Activated CD8-positive, alpha-beta memory T cell treated with anti-CD3 and anti-CD28 coated beads, Interleukin-2, amount 50 U/mL, for 24 hours (primary cell): Measurements from ENCODE around the gene TNFRSF19.
A peak's percentile ranks its signal among the peaks of the same experiment; 100 is the strongest.

Experiments
- DNase-seq: peaks from one replicate; pipeline ENCODE4 v3.0.0-alpha.2; 2020; ENCODE audit errors: extremely low read depth

Gene TNFRSF19

DNA sequence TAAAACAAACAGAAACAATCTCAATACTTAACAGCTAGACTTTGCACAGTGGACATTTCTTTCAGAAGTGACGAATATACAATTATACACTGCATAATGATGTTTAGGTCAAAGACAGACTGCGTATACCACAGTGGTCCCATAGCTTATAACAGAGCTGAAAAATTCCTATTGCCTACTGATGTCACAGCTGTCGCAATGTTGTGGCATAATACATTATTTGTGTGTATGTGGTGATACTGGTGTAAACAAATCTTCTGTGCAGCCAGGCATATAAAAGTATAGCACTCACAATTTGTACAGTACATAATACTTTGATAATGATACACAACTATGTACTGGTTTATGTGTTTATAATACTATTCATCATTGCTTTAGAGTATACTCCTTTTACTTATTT, 116.7 kb downstream of the TNFRSF19 start:
- DNase-seq: no peak

DNA sequence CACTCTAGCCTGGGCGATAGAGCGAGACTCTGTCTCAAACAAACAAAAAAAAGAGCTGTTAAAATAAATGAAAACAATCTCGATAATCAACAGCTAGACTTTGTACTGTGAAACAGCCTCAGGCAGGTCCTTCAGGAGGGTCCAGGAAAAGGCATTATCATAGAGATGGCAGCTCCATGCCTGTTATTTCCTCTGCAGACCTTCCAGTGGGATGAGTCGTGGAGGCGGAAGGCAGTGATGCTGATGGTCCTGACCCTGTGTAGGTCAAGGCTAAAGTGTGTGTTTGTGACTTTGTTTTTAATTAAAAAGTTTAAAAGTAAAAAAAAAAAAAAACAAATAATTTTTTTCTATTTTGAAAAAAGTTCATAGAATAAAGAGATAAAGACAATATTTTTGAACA, 117.4 kb downstream of the TNFRSF19 start:
- no peak for DNase-seq

DNA sequence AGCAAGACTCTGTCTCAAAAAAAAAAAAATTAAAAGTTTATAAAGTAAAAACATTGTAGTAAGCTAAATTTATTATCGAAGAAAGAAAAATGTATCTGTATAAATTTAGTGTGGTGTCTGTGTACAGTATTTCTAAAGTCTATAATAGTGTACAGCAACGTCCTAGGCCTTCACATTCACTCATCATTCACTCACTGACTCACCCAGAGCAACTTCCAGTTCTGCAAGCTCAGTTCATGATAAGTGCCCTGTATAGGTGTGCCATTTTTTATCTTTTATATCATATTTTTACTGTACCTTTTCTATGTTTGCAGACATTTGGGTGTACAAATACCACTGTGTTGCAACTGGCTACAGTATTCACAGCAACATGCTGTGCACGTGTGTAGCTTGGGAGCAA, 118.1 kb downstream of the TNFRSF19 start:
- DNase-seq: no peak

DNA sequence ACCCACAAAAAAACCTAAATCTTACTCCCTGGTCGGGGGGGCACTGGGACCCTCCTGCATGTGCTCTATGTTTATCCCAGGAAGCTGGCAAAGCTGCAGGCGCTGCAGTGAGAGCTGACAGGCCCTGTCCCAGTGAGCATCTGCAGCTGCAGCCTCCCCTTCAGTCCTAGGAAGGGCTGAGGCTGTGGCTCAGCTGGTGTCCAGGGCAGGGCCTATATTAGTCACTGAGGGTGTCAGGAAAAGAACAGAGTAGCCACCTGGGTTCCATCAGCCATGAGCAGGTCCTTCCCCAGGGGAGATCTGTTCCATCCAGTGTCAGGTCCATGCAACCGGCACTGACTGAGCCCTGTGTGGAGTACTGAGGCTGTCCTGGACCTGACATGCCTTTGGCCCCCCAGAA, 120.5 kb downstream of the TNFRSF19 start:
- no peak for DNase-seq

DNA sequence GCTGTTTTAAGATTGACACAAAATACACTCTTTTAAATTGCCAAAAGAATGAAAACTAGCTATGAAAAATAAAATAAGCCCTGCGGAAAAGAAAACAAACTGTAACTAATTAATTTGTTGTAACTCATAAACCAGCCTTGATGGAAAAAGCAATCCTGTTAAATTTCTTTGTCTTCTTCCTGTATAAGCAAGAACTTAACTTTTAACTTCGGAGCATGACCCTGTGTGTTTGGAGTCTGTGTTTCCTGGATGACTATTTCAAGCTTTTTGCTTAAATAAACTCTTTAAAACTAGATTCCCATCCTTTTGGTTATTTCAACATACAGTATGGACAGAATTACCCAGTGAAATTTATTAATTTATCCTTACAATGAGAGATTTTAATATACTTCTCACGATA, 122.6 kb downstream of the TNFRSF19 start:
- no peak for DNase-seq

DNA sequence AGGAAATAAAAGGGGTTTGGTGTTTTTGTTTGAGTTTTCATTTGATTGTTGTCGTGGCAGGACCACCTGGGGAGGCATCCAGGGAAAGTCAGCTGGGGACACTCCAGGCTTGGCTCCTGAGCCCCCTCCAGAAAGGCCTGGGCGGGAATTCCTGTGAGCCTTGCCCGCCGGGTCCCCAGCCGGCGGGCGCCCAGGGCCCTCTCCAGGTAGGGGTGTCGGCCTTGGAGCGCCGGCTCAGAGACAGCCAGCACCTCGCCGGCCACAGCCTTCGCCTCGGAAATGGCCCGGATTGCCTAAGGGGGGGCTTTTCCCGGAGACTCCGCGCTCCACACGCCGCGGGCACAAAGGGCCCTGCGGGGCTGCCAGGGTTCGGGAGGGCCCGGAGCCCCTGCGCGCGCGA, 125.0 kb downstream of the TNFRSF19 start:
- DNase-seq: no peak

DNA sequence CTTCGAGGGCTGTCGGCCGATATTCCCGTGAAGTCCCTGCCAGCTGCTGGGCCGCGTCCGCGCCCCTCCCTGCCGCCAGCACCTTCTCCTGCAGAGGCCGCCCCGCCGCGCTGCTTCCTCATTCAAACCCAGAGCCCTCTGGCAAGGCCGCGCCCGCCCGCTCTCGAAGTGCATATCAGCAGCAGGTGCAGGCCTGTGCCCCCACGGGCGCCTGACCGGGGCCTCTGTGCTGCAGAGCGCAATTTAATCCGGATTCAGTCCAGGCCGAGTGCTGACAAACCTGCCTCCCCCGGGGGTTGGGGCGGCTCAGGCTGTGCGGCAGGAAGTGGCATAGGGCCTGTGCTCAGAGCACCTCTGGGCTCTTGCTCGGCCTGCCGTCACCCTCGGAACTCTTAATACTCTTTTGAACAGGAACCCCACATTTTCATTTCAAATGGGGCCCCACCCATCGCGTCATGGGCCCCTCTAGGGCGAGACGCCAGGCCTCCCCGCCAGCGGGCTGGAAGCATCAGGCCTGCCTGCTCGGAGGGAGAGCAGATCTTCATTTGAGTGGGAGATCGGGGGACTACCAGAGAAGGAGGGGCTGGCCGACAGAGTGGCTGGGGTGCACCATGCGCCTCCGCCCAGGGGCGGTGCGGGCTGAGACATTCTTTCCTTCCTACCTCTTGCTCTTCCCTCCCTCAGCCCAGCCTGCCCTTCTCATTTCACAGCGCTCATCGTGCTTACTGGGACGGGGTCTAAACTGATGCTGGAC, 125.7 kb downstream of the TNFRSF19 start:
- peak; percentile 5 for DNase-seq

DNA sequence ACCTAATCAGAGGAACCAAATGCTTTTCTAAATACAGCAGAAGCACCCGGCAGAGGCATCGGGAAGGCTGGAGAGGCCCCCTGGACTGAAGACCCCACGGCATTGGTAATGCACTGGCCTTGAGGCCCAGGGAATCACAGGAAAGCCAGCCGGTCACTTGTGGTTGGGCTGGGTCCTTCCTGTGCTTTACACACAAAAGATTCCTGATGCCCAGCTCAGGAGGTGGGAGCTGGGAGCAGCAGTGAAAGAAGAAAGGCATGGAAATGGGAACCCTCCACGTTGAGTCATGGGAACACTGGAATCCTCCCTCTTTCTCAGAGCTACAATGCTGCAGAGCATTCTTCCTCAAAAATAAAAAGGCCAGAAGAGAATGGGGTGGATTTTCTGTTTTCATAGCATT, 126.4 kb downstream of the TNFRSF19 start:
- DNase-seq: no peak

DNA sequence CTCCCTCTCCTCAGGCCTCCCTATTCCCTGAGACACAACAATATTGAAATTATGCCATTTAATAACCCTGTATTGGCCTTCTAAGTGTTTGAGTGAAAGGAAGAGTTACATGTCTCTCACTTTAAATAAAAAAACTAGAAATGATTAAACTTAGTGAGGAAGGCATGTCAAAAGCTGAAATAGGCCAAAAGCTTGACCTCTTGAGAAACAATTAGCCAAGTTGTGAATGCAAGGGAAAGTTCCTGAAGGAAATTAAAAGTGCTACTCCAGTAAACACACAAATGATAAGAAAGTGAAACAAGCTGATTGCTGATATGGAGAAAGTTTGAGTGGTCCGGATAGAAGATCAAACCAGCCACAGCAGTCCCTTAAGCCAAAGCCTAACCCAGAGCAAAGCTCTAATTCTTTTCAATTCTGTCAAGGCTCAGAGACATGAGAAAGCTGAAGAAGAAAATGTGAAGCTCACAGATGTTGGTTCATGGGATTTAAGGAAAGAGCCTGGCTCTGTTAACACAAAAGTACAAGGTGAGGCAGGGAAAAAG, 127.6 kb downstream of the TNFRSF19 start:
- DNase-seq: no peak

DNA sequence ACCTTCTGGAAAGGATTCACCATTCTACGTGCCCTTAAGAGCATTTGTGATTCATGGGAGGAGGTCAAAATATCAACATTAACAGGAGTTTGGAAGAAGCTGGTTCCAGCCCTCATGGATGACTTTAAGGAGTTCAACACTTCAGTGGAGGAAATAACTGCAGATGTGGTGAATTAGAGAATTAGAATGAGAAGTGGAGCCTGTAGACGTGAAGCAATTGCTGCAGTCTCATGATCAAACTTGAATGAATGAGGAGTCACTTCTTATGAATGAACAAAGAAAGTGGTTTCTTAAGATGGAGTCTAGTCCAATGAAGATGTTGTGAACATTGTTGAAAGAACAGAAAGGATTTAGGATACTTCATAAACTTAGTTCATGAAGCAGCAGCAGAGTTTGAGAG, 129.1 kb downstream of the TNFRSF19 start:
- no peak for DNase-seq

DNA sequence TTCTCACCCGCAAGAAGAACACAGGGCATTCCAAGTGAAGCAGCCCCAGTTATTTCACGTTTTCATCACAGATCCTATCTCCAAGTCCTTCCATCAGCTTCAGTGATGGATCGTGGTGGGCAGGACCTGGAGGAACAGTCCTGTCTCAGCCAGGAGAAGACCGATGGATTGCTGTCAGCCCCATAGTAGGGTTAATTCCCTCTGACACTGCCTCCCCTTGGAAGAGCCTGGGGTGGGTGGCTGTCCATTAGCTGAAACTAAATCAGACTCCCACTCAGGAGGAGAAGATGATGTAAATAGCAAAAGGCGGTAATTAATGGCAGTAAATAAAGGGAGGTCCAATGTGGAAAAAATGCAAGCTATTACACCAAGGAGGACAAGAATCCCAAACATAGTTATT, 131.0 kb downstream of the TNFRSF19 start:
- DNase-seq: no peak

DNA sequence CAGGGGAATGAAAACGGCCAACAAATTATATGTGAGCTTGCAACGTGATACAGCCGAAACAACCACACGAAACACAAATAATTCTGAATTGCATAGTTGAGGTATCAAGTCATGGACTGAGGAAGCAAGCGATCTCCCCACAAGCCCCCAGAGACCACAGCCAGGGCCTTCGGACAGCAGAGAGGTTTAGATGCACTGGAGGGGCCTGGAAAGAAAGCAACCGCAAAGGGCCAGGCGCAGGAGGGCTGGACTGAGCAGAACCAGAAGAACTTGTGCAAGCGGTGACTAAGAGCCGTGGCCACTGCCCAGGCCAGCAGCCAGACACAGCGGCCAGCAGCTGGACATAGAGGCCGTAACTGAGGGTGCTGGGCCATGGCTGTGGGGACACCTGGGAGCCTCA, 131.4 kb downstream of the TNFRSF19 start:
- DNase-seq: no peak

DNA sequence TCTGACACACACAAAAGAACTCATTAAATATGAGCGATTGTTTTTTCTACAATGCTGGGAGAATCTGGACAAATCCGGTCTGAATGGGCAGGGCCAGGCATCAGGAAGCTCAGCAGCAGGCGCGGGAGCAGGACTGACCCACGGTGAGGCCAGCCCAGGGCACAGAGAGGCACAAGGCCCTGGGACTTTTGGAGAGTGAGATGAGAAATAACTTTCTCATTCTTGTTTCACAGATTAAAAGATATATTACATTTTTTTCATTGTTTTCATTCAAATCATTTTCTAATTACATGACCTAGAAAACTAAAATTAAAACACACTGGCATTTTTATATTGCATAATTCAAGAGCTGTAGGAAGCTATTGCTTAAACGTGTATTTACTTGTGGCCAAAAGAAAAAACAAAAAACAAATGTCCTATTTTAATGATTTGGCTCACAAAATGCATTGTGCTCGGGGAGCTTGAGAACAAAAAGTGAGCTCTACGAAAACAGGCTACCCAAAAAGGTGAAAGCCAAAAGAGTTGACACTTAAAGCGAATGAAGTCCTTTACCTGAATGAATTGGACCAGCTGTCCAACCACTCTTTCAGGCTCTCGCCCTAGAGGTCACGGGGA, 133.1 kb downstream of the TNFRSF19 start:
- DNase-seq: no peak

DNA sequence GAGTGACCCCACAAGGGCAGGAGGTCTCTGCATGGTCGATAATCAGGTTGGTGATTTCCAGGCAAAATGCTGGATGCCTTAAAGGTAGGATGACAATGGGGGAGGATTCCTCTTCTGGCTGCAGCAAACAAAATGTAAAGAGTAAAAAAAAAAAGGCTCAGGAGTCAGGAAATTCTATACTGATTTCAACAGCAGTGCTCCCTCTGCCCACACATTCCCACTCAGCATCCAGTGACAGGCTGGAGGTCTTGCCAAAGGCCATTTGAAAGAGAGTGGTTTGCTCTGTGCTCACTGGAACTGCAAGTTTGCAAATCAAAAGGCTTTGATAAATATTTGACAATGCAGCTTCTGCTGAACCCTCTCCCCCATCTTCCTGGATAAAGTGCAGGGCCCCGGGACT, 135.4 kb downstream of the TNFRSF19 start:
- DNase-seq: no peak

DNA sequence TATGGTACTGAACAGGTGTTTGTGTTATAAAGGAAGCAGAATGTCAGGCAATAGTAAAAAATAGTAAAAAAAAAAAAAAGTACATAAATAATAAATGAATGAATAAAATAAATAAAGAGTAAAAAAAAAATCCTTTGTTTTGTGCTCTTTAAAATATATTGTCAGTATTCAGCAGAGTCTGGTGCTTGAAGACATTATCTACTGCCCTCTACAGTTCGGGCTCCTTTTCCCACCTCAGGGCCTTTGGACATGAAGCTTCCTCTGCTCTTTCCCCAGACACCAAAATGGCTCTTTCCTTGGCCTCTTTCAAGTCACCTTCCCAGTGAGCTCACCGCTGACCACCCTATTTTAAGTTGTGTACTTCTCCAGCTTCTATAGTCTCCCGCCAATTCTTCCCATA, 137.5 kb downstream of the TNFRSF19 start:
- DNase-seq: no peak

DNA sequence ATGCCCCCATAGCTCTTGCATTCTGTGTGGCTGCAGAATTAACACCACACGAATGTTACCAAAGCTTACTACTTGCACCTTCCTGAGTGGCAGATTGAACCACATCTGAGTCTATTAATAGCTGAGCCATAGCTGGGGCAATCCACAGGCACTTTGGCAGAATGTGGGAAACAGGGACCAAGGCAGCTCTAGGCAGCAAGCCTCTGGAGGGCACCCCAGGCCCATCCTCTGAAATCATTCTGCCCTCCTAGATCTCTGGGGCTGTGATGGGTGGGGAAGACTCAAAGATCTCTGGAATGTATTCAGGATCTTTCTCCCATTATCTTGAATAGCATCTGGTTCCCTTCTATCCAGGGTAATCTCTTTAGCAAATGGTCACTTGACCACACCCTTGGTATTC, 139.3 kb downstream of the TNFRSF19 start:
- DNase-seq: no peak

DNA sequence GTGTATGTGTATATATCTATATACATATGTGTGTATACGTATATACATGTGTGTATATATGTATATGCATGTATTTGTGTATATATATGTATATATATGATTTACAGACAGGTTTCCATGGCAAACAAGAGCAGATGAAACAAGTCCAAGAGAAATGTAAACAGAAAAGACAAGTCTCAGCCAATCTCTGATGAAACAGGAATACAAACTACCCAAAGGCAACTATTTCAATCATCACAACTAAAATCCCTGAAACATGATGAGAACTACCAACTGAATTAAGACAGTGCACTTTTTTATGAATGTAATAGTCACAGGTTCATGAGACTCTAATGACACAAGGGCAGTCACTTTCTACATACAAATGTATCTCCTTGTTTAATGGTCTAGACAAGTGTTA, 140.2 kb downstream of the TNFRSF19 start:
- no peak for DNase-seq

DNA sequence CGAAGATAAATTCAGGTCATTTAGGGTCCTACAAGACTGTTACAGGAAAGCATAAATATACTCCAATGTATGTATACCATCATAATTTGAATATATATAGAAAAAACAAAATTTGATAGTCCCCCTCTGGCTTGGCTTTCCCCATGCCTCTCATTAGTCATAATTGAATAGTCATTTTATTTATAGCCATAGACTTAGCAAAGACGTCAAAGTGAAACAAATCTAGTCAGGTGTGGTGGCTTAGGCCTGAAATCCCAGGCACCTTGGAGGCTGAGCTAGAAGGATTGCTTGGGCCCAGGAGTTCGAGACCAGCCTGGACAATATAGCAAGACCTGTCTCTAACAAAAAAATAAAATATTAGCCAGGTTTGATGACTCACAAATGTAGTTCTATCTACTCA, 141.1 kb downstream of the TNFRSF19 start:
- DNase-seq: no peak

DNA sequence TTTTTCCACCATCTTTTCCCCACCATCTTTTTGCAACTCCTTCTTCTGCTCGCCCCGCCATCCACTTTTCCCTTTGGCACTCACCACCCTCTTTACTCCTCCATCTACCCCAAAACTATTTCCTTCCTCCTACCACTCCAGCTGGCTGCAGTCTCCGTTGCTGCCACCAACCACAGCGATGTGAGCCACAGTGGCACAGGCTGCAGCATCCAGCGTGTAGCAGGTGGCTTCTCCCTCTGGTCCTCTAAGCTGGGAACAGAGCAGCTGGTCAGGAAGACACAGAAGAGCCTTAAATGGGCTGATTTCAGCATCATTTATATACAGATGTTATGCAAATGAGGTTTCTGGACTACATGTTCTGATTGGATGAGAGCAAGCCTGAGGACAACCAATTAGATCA, 144.5 kb downstream of the TNFRSF19 start:
- DNase-seq: no peak

DNA sequence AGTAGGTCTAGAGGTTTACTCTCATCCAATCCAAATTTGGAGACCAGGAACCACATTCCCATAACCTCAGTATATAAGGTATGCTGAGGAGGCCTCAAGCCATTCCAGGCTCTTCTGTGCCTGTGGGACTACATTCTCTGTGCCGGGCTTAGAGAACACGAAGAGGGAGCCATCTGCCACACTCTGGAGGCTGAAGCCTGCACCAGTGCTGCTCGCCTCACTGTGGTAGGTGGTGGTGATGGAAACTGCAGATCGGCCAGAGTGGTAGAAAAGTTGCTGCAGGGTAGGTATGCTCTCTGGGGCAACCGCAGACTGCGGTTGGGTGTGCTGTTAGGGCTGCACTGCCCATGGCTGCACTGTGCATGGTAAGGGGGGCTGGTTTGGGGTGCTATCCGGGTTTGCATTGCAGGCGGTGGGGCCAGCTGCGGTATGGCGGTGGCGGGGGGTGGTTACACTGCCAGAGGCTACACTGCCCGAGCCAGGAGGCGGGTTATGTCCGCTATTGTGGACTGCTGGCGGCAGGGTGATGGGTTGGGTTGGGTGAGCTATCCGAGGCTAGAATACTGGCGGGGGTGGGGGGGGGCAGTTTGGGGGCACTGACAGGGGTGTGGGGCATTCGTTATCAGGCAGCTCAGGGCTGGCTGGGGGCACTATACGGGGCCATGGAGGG, 145.0 kb downstream of the TNFRSF19 start:
- DNase-seq: no peak

DNA sequence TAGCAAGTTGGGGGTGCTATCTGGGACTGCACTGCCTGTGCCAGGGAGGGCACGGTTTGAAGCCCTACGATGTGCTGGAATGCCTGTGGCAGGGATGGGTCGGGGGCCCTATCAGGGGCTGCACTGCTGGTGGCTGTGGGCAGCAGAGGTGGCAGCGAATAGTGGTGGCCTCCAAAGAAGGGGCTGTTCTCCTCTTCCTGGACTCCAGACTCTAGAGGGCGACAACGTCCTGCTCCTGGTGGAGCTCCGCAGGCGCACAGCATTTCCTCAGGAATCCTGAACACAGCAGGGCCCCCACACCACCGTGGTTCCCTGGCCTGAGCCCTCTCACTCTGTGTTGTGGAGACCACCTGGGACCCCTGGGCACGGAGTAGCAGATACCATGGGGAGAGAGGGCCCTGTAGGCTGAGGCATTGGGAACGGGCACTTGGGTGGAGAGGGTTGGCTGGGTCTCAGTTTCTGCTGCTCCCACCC, 145.6 kb downstream of the TNFRSF19 start:
- no peak for DNase-seq

DNA sequence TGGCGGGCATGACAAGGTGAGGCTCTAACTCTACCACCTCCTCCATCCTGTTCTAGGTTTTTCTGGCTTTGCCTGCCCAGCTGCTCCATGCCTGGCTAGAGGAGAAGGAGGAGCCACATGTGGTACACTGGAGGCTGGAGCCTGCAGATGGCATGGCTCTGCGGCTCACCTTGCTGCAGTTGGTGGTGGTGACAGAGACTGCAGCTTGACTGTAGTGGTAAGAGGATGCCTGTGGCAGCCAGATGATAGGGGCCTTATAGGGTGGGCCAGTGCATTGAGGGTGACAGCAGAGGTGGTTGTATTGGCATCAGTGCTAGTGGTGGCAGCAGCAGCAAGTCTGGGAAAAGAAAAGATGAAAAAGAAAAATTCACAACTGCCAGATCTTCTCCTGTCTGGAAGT, 146.2 kb downstream of the TNFRSF19 start:
- no peak for DNase-seq

DNA sequence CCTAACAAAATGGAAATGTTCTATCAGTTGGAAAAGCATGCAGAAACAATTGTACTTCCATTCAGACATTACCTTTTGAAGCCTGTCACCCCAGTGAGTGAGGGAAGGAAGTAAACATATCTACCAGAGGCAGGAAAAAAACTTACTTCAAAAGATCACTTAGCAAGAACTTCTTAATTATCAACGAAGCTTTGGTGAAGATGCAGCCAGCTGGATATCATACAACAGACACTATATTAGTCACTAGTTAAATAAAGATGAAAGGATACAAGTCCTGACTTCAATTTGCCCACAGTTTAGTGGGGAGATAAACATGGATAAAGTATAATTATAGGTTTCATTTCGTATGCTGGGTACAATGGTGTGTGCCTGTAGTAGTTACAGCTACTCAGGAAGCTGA, 148.8 kb downstream of the TNFRSF19 start:
- no peak for DNase-seq
